ENCODE measurements around the gene DEPDC1B. TPM values are rescaled to one million over a fixed set of nuclear protein-coding genes. Genes with fewer than 3 reads are reported as not detected.

The DEPDC1B gene, protein sequence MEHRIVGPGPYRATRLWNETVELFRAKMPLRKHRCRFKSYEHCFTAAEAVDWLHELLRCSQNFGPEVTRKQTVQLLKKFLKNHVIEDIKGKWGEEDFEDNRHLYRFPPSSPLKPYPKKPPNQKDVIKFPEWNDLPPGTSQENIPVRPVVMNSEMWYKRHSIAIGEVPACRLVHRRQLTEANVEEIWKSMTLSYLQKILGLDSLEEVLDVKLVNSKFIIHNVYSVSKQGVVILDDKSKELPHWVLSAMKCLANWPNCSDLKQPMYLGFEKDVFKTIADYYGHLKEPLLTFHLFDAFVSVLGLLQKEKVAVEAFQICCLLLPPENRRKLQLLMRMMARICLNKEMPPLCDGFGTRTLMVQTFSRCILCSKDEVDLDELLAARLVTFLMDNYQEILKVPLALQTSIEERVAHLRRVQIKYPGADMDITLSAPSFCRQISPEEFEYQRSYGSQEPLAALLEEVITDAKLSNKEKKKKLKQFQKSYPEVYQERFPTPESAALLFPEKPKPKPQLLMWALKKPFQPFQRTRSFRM
- total RNA-seq: 17.5 TPM

DNA sequence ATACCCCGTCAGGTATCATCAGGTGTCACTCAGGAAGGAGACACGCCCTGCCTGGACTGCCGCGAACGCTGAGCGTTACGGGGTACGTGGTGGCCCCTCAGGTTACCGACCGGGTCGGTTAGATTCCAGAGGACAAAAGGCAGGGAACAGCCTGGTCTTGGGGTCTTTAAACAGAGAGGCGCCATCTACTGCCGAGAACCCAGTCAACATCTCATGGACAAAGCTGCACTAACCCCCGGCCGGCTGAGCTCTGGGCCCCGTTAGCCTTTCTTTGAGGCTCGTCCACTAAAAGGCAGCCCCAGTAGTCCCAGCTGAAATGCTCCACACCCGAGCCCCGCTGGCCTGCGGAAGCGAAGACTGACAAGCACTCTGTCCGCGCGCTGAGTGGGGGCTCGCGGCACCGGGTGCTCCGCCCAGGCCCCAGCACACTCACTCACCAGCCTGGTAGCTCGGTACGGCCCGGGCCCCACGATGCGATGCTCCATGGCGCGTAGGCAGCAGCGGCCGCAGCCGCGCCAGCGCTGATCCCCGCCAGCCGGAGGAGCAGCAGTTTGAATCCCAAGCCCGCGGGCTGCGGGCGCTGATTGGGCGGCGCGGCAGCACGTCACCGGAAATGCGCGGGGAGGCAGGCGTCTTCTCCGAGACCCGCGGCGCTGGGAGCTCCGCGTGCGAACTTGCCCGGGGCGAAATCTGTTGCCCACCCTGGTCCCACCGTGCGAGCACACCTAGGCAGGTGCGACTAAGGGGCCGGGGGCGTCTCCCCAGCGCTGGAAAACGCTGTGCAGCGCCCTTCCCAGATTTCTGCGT is at the start of gene DEPDC1B:
Gene DEPDC1B (minus strand): TSS at position 558 of the 807 bp plus-strand sequence. CDS start 73 bp downstream, at position 485.

Other genes starting within 250 kb of the DEPDC1B start
- 4.1 TPM for gene ELOVL7, start 144.1 kb upstream of the DEPDC1B start, total RNA-seq
- gene ERCC8, start 244.9 kb upstream of the DEPDC1B start, total RNA-seq: 43.8 TPM
- gene NDUFAF2, start 245.0 kb upstream of the DEPDC1B start, total RNA-seq: 23.8 TPM